ENCODE results near the gene SLC12A6. TPM values are rescaled to one million over a fixed set of nuclear protein-coding genes. Genes with fewer than 3 reads are reported as not detected.

The SLC12A6 gene
- total RNA-seq, 2 donors from 2014 or later: 13.8 to 18.8 TPM

DNA sequence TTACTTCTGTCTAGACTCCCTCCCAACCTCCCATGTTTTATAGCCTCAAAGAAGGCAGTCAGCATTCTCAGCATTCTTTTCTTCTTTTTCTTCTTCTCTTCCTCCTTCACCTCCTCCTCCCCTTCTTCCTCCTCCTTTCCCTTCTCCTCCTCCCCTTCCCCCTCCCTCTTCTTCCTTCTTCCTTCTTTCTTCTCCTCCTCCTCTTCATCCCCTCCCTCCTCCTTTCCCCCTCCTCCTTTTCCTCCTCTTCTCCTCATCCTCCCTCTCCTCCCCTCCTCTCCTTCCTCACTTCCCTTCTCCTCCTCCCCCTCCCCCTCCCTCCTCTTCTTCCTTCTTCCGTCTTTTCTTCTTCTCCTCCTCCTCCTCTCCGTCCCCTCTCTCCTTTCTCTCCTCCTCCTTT lies 33.1 kb upstream of the SLC12A6 start:
- H3K27me3 ChIP-seq: no peaks in the 10 kb centered on the region
- no peaks in the 10 kb centered on the region for H3K9me3 ChIP-seq
- no peak for DNase-seq
- no peak overlapping the region for H3K9ac ChIP-seq (ENCODE audit: low read depth in 2 of 2, low read length in 2 of 2)
- intact Hi-C loops (cut with DNase I): no loop called here
- no peaks in the 10 kb centered on the region for H3K36me3 ChIP-seq
- H3K4me3 ChIP-seq: no peak overlapping the region
- H3K27ac ChIP-seq: no peak overlapping the region
- TF ChIP-seq, protein P1, sequence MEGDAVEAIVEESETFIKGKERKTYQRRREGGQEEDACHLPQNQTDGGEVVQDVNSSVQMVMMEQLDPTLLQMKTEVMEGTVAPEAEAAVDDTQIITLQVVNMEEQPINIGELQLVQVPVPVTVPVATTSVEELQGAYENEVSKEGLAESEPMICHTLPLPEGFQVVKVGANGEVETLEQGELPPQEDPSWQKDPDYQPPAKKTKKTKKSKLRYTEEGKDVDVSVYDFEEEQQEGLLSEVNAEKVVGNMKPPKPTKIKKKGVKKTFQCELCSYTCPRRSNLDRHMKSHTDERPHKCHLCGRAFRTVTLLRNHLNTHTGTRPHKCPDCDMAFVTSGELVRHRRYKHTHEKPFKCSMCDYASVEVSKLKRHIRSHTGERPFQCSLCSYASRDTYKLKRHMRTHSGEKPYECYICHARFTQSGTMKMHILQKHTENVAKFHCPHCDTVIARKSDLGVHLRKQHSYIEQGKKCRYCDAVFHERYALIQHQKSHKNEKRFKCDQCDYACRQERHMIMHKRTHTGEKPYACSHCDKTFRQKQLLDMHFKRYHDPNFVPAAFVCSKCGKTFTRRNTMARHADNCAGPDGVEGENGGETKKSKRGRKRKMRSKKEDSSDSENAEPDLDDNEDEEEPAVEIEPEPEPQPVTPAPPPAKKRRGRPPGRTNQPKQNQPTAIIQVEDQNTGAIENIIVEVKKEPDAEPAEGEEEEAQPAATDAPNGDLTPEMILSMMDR (IDR thresholded peaks at IDR 0.05): no peak
- H3K4me1 ChIP-seq: peaks cover under 1% of the 10 kb centered on the region

DNA sequence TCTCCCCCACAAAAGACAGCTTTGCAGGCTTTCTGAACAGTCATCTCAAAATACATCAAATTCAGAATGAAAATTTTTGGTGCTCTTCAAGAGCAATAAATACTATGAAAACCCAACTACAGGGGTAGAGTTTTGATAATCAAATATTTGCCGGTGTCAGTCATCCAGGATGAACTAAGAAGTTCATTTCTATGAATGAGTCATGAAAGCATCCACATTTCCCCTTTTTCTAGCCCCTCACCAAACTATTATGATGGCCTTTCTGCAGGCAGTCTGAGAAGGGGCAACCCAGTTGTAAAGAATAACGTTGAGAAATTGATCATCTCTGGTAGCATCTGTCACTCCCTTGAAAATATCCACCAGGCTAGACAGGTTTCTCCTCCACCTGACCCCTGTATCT lies 32.5 kb upstream of the SLC12A6 start:
- Histone ChIP-seq H3K9me3 (no peaks in the 10 kb centered on the region), H3K36me3 (no peaks in the 10 kb centered on the region), H3K4me3 (no peak overlapping the region), H3K4me1 (peaks cover 5% of the 10 kb centered on the region), H3K27me3 (no peaks in the 10 kb centered on the region), H3K9ac (ENCODE audit: low read depth in 2 of 2, low read length in 2 of 2) (no peak overlapping the region), H3K27ac (no peak overlapping the region)
- intact Hi-C loops (cut with DNase I): no loop called here
- TF ChIP-seq, protein P1 (IDR thresholded peaks at IDR 0.05): no peak
- no peak for DNase-seq

DNA sequence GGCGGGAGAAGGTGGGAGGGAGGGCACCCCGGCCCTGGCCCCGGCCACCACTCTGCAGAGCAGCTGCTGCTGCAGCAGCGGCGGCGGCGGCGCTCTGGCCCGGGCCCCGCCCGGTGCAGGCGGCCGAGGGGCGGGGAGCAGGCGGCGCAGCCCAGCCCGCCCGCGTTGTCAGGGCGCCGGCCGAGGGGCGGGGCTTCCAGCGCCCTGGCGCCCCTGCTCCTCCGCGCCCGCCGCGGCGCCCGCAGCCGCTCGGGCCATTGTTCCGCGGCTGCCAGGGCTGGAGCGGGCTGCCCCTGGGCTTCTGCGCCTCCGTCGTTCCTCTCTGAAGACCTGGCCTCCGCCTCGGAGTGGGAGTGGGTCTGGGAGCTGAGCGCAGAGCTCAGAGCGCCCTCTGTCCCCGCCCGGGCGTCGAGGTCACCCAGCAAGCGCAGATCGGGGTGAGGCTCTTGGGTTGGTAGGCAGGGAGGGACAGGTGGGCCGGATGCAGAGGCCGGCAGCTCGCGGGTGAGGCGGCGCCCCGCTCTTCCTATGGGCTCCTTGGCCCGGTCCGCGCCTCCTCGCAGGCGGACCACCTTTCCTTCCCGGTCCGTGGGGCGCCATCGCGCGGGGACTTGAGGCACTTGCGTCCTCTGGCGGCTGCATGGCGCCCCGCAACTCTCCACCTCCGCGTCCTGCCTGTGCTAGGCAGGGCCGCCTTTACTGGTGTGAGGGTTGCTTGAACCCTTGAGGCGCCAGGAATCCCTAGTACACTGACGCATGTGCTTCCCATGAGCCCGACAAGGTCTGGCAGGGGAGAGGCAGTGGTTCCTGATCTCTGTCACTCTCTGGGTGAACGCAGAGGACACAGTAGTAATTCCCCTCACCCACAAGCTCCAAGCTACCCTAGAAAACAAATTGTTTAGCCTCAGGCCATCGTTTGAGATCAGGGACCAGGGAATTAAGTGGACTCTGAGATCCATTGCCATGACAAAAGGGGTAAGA lies 29.8 kb upstream of the SLC12A6 start, which contains the start of gene LPCAT4:
Gene LPCAT4 (minus strand): TSS at position 96 of the 981 bp plus-strand sequence. CDS start 96 bp downstream, outside the sequence.
- peak; percentile 93 for DNase-seq
- Histone ChIP-seq H3K4me1 (peaks cover 8% of the 10 kb centered on the region), H3K9ac (ENCODE audit: low read depth in 2 of 2, low read length in 2 of 2) (peak within 1 kb of the TSS; percentile 89 to 92), H3K9me3 (no peaks in the 10 kb centered on the region), H3K4me3 (peak within 1 kb of the TSS; percentile 76), H3K27ac (peak within 1 kb of the TSS; percentile 100), H3K27me3 (no peaks in the 10 kb centered on the region), H3K36me3 (no peaks in the 10 kb centered on the region)
- intact Hi-C loops (cut with DNase I): loop anchor here (2.0 to 10.0 kb wide), 2 partner anchors 25 to 133 kb away; partner anchors contain the start of genes NOP10 and NUTM1
- TF ChIP-seq, protein P1 (IDR thresholded peaks at IDR 0.05): peak; percentile 96

DNA sequence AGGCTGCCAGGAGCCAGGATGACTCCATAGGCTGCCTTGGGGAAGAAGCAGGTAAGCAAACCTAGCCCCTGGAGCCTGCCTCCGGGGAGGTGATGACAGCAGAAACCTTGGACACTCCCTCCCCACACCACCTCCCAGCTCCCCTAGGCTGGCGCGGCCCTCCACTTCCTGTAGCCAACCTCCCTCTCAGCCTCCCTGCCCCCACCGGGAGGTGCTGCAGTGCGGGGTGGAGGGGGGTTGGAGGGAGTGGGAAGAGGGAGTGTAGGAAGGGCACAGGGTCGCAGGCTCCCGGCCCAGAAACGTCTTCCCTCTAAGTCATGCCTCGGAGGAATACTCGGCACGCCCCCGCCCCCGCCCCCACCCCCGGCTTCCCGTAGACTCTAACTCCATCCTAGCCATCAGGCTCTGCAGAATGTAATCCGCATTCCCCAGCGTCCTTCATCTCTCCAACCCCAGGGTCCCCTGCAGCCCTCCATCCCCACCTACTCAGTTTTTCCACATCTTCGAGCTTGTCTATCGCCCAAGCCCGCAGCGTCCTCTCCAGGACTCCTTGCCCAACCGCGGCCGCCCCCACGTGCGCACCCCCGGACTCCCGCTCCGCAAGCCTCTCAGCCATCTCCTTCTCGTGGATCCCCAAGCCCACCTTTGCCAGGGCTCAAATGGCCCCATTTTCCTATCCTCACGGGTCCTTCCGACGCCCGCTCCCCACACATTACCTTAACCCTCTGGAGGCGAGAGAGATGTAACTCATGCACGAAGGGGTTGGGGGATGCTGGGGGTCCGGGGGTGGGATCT lies 28.9 kb upstream of the SLC12A6 start:
- peak; percentile 91 for DNase-seq
- Histone ChIP-seq H3K9me3 (no peaks in the 10 kb centered on the region), H3K4me1 (peaks cover 8% of the 10 kb centered on the region), H3K9ac (ENCODE audit: low read depth in 2 of 2, low read length in 2 of 2) (peak overlapping the region; percentile 82 to 92), H3K4me3 (peak overlapping the region; percentile 76), H3K27me3 (no peaks in the 10 kb centered on the region), H3K27ac (peak overlapping the region; percentile 100), H3K36me3 (no peaks in the 10 kb centered on the region)
- TF ChIP-seq, protein P1 (IDR thresholded peaks at IDR 0.05): no peak
- intact Hi-C loops (cut with DNase I): loop anchor here (2.0 to 10.0 kb wide), 2 partner anchors 24 to 132 kb away; partner anchors contain the start of genes NOP10 and NUTM1

DNA sequence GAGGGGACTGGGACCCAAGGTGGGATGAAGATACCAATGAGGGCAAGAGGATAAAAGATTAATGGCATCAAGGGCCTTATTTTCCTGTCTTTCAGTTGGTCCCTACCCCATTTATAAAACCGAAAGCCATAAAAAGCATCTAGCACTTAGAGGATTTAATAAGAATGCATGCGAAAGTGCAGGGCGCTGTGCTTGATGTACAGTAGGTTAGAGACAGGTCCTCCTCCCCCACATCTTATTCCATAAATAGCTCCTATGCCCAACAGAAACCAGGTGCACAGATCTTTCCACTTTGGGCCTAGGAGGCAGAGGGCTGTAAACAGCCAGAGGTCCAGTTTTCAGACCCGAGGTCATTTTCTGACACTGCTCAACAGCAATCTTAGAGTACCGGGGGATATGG lies 28.3 kb upstream of the SLC12A6 start:
- Histone ChIP-seq H3K4me3 (peak overlapping the region; percentile 76), H3K27ac (peak overlapping the region; percentile 100), H3K9me3 (no peaks in the 10 kb centered on the region), H3K27me3 (no peaks in the 10 kb centered on the region), H3K4me1 (peaks cover 8% of the 10 kb centered on the region), H3K36me3 (no peaks in the 10 kb centered on the region), H3K9ac (ENCODE audit: low read depth in 2 of 2, low read length in 2 of 2) (peak overlapping the region; percentile 64 to 92)
- TF ChIP-seq, protein P1 (IDR thresholded peaks at IDR 0.05): no peak
- DNase-seq: no peak
- intact Hi-C loops (cut with DNase I): loop anchor here (2.0 to 10.0 kb wide), 2 partner anchors 23 to 131 kb away; partner anchors contain the start of genes NOP10 and NUTM1

Data from colonic mucosa (tissue), 4 donors.